Measurements from ENCODE around the gene CSTB.

Gene CSTB

GRCh38 chr21:43818685-43819084 lies 42.6 kb upstream of the CSTB start:
- no peak for DNase-seq (ENCODE audit: extremely low read depth, low read depth)
- TF ChIP-seq, protein P1, sequence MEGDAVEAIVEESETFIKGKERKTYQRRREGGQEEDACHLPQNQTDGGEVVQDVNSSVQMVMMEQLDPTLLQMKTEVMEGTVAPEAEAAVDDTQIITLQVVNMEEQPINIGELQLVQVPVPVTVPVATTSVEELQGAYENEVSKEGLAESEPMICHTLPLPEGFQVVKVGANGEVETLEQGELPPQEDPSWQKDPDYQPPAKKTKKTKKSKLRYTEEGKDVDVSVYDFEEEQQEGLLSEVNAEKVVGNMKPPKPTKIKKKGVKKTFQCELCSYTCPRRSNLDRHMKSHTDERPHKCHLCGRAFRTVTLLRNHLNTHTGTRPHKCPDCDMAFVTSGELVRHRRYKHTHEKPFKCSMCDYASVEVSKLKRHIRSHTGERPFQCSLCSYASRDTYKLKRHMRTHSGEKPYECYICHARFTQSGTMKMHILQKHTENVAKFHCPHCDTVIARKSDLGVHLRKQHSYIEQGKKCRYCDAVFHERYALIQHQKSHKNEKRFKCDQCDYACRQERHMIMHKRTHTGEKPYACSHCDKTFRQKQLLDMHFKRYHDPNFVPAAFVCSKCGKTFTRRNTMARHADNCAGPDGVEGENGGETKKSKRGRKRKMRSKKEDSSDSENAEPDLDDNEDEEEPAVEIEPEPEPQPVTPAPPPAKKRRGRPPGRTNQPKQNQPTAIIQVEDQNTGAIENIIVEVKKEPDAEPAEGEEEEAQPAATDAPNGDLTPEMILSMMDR (IDR thresholded peaks at IDR 0.05; ENCODE audit: low read depth, low read length): no peak

DNA sequence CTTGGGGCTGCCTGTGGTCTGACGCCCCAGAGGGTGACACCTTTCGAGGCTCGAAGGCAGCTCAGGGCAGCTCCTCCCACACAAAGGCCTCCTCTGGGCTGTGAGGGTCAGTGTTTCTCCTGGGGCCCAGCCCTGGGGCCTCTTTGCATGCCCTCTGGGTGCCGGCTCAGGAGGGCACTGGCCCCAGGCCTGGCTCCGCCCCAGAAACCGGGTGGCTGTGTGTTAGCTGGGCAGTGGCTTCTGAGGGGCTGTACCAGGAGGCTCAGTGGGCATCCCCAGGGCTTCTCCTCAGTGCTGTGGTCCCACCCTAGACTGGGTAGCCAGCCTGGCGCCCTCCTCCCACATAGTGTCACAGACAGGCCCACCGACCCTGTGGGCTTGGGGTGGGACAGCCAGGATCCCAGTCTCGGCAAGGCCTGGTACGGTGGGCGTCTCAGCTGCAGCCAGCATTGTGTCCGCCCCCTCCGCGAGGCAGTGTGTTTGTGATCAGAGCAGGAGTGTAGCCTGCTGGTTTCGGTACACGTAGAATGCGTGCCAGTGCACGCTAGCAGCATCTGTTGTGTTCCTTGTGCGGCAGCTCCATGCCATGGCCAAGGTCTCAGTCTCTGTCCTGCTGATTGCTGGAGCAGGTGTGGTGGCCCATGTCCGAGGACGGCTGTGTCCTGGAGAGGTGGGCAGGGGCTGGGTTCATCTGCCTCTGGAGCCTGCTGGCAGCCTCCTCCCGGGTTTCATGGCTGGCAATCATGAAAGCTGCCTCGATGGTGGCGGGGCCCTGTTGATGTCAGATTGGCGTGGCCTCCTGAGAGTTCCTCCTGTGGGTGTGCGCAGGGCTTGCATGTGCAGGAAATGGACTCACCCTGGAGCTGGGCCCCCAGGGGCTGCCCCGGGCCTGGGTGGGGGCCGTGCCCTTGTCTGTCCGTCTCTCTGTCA lies 41.3 kb upstream of the CSTB start:
- DNase-seq (ENCODE audit: extremely low read depth, low read depth): no peak
- TF ChIP-seq, protein P1 (IDR thresholded peaks at IDR 0.05; ENCODE audit: low read depth, low read length): no peak

GRCh38 chr21:43816611-43817071 lies 40.5 kb upstream of the CSTB start:
- TF ChIP-seq, protein P1 (IDR thresholded peaks at IDR 0.05; ENCODE audit: low read depth, low read length): no peak; the same call in 1 of the 2 replicates
- DNase-seq (ENCODE audit: extremely low read depth, low read depth): no peak

GRCh38 chr21:43815991-43816390 lies 39.9 kb upstream of the CSTB start:
- no peak for DNase-seq (ENCODE audit: extremely low read depth, low read depth)
- TF ChIP-seq, protein P1 (IDR thresholded peaks at IDR 0.05; ENCODE audit: low read depth, low read length): no peak

DNA sequence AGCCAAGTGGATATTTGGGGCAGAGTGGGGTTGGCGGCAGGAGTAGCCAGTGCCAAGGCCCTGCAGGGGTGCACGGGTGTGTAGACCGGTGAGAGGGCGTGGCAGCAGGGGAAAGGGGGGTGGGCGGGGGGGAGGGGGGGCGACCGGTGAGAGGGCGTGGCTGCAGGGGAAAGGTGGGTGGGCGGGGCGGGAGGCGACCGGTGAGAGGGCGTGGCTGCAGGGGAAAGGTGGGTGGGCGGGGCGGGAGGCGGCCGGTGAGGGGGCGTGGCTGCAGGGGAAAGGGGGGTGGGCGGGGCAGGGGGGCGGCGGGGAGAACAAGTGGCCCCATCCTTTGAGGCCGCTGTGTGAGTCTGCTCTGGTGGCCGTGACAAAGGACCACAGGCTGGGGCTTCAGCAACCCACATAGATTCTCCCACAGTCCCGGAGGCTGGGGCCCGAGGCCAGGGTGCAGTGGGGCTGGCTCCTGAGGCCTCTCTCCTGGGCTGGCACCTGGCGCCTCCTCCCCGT lies 39.1 kb upstream of the CSTB start:
- no peak for DNase-seq (ENCODE audit: extremely low read depth, low read depth)
- TF ChIP-seq, protein P1 (IDR thresholded peaks at IDR 0.05; ENCODE audit: low read depth, low read length): no peak

DNA sequence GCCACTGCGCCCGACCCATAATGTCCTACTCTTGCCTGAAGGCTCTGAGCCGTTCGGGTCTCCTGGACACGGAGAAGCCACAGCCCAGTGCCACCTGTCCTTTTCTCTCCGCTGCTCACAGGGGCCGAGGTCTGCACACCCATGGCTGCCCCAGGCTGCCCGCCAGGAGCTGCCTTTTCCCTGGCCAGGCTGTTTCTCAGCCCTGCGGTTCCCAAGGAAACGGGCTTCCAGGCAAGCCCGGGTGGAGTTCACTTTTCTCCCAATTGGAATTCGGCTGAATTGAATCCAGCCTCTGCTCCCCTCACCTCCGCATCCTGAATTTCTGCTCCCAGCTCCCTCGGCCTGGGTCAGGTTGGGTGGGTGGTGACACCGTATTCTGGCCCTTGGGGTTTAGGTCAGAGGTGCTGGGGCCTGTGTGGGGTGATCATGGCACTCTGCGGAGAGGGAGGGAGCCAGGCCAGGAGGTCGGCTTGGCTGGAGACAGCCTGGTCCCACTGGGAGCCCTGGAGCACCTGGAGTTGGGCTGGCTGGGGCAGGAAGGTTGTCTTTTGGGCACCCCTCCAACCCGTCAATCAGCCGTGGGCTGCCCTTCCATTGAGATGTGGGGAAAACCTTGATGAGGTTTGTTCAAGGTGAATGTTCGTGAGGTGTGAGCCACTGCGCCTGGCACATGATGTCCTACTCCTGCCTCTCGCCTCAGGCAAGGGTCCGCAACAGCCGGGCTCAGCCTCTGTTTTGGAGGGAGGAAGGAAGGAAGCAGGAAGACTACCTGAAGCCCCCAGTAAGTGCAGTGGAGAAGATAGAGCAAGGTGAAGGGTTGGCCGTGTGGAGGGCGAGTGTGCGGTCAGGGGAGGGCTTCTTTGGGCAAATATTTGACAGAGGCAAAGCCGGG lies 38.4 kb upstream of the CSTB start:
- TF ChIP-seq, protein P1 (IDR thresholded peaks at IDR 0.05; ENCODE audit: low read depth, low read length): no peak
- DNase-seq (ENCODE audit: extremely low read depth, low read depth): no peak
